Activated T-helper 1 cell treated with Interleukin-2 at 50 U/mL for 16 hours (primary cell): ENCODE data around the gene ZMYND15.

Experiments used
- DNase-seq: peaks from one replicate; pipeline ENCODE4 v3.0.0-alpha.2; 2020; ENCODE audit warnings: low read depth

The ZMYND15 gene

GRCh38 chr17:4717791-4718190, 21.8 kb upstream of the ZMYND15 start:
- no peak for DNase-seq

GRCh38 chr17:4718276-4718675, 21.4 kb upstream of the ZMYND15 start:
- no peak for DNase-seq

DNA sequence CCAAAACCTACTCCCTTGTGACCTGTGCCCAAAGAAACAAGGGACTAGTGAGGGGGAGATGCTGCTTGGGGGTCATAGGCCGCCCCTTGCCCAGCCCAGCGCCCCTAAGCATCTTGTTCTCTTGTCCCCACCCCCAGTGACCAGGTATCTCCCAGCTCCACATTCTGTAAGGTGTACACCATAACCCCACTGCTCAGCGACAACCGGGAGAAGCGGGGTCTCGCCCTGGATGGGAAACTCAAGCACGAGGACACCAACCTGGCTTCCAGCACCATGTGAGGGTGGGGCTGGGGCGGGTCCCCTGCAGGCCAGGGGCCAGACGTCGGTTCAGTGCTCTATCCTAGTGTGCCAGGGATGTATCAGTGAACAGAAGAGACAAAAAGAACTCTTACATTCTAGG, 20.5 kb upstream of the ZMYND15 start:
- no peak for DNase-seq

DNA sequence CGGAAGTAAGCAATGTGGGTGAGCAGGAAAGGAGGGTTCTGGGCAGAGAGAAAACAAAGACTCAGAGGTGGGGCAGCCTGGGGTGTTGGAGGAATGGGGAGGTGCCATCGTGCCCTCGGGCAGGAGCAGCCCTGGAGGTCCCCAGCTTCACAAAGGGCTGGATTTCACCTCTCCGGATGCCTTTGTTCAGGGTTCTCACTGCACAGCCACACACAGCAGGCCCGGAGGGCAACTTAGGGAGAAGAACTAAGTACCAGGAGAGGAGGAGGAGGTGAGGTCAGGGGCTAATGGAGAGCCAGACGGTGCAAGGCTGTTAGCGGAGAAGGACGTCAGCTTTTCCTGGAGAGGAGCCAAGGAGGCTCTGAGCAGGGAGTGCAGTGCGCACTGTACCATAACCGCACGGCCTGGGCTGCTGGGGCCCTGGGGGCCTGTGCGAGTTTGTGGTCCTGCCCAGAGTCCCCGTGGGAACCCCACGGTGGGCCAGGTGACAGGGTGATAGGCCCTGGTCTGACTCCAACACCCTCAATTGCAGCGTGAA, 19.9 kb upstream of the ZMYND15 start:
- DNase-seq = no peak

DNA sequence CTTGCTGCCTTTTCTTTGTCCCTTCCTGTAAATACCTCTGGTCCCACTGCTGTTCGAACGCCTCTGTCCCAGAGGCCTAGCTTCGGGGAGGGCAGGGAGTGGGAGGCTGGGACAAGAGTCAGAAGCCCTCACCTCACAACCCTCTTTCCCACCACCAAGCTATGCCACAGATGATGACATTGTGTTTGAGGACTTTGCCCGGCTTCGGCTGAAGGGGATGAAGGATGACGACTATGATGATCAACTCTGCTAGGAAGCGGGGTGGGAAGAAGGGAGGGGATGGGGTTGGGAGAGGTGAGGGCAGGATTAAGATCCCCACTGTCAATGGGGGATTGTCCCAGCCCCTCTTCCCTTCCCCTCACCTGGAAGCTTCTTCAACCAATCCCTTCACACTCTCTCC, 18.8 kb upstream of the ZMYND15 start:
- no peak for DNase-seq

DNA sequence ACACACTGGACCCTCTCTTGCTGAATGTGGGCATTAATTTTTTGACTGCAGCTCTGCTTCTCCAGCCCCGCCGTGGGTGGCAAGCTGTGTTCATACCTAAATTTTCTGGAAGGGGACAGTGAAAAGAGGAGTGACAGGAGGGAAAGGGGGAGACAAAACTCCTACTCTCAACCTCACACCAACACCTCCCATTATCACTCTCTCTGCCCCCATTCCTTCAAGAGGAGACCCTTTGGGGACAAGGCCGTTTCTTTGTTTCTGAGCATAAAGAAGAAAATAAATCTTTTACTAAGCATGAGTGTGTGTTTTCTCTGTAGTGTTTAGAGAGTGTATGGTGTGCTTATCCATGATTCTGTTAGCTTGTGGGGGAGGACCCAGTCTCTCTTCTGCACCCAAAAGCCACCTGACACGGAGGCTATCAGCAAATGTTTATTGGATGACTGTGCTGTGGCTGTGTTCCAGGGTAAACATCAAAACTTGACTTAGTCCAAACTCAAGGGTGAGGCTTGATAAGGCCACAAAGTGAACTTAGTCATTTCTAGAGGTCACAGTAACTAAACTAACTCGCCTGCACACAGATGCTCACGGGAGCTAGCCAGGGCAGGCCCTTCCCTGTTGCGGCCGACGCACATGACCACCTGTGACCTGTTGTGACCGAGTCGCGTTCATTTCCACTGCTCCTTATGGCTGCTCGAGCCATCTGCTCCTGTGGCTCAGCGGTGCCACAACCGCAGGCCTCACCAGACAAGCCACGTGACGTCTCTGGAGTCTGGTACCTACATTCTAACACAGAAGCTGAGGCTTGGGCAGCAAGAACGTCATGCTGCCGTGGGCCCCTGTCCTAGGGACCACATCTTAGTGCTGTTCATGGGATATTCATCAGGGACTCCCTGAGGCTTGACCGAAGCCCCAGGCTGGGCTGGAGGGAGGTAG, 18.2 kb upstream of the ZMYND15 start:
- no peak for DNase-seq

- DNase-seq = no peak
Measured at GRCh38 chr17:4722678-4723240, 16.9 kb upstream of the ZMYND15 start.

DNA sequence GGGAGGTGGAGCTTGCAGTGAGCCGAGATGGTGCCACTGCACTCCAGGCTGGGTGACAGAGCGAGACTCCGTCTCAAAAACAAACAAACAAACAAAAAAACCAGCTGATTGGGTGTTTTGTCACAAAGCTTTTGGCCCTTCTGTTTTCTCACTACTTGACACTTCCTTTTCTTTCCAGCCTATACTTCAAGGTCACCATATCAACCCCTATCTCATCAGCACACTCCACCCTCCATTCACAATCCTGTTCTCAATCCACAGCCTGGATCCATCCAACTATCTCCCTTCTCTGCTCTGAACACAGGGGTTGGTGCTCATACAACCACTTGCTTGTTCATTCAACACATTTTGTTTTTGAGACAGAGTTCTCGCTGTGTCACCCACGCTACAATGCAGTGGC, 15.0 kb upstream of the ZMYND15 start:
- no peak for DNase-seq

- no peak for DNase-seq
Measured at GRCh38 chr17:4725646-4726310, 13.9 kb upstream of the ZMYND15 start.

- DNase-seq = no peak
Measured at GRCh38 chr17:4728124-4728523, 11.5 kb upstream of the ZMYND15 start.

DNA sequence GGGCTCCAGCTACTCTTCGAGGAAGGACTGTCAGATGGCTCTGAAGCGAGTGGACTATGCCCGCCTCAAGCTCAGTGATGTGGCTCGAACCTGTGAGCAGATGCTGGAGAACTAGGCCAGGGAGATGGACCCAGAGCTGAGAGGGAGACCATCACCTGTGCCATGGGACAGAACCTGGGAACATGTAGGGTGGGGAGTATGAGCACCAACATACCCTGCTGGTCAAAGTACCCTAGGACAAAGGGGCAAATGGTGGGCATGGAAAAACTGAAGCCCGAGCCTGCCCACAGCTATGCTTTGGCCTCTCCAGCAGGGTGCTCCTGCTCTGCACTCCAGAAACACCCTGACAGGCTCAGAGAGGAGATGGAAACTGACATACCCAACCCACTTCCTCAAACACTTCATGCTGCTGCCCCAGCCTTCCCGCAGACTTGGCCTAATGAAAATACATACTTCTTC, 6.5 kb upstream of the ZMYND15 start:
- no peak for DNase-seq

DNA sequence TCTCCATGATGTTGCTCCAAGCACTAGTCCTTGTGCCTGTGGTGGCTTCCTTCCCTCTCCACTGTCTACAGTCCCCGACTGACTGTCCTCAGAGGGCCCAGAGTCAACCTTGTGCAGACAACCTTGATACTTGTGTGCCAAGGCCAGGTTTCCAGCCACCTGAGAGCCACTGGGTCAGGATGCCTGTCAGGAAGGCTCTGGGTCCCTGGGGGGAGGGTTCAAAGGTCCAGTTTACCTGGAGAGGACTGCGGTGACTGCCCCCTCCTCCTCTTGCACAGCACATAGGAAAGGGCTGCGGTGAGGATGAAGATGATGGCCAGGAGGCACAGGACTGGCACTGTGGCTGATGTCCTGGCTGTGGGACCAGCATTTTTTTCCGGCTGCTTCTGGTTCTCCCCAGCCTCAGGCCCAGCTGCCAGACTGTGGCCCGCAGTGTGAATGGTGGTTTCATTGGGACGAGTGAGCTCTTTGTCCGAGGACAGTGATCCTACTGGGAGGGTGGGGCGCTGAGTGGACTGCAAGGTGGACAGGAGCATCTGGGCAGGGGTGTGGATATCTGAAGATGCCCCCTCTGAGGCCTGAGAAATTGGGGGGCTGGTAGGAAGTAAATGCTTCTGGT, 4.7 kb upstream of the ZMYND15 start:
- no peak for DNase-seq

DNA sequence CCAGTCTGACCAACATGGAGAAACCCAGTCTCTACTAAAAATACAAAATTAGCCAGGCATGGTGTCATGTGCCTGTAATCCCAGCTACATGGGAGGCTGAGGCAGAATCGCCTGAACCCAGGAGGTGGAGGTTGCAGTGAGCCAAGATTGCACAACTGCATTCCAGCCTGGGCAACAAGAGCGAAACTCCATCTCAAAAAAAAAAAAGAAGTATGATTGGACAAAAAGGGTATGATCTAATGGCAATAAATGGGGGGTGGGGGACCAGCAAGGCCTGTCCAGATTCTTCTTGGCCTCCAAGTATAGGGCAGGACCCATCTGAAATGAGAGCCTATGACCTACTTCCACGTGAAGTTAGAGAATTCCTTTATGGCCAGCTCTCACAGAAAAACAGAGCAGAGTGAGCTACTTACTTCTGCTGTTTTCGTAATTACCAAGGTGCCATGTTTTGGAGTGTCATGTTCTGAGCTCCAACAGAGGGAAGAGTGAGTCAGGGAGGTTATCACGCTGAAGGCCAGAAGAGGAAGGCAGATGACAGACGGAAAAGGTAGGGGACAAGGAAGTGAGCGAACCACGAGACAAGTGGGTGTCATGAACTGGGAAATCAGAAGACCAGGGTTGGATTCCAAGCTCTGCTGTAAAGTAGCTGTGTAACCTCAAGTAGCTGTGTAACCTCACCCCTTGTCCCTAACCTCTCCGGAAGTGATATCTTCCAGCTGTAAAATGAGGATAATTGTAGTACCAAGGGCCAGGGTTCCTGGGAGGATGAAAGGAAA, 3.6 kb upstream of the ZMYND15 start:
- DNase-seq = no peak

- DNase-seq = no peak
Measured at GRCh38 chr17:4738136-4739121, 1.2 kb upstream of the ZMYND15 start.

- no peak for DNase-seq
Measured at GRCh38 chr17:4740025-4740351, 355 bp downstream of the ZMYND15 start.

DNA sequence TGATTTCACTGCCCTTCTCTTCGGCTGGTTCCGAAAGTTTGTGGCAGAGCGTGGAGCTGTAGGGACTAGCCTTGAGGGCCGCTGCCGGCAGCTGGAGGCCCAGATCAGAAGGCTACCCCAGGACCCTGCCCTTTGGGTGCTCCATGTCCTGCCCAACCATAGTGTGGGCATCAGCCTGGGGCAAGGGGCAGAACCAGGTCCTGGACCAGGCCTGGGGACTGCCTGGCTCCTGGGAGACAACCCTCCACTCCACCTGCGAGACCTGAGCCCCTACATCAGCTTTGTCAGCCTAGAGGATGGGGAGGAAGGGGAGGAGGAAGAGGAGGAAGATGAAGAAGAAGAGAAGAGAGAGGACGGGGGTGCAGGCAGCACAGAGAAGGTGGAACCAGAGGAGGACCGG, 951 bp downstream of the ZMYND15 start:
- DNase-seq = no peak

DNA sequence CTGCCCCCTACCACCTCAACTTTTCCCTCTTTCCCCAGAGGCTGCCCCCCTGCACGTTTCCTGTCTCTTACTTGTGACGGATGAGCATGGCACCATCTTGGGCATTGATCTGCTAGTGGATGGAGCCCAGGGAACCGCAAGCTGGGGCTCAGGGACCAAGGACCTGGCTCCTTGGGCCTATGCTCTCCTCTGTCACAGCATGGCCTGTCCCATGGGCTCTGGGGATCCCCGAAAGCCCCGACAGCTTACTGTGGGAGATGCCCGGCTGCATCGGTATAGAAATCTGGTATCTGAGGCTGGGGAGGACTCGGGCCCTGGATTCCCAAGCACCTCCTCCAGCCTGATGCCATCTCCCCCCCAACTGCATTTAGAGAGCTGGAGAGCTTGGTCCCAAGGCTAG, 1.9 kb downstream of the ZMYND15 start:
- DNase-seq = no peak

GRCh38 chr17:4742133-4742532, 2.5 kb downstream of the ZMYND15 start:
- no peak for DNase-seq

DNA sequence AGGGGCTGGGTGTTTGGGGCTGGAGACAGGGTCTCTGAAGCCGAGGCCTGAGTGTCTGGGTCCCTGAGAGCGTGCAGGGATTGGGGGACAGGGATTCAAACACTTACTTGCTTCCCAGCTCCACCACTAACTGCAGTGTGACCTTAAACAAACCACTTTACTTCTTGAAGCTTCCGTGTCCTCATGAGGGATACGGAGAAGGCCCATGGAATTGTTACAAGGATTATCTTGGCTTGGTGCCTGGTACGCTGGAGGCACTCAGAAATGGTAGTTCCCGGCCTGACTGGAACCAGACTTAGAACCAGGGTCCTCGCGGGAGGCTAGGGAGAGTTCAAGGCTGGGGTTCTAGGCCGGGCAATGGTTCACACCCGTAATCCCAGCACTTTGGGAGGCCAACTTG, 3.0 kb downstream of the ZMYND15 start:
- no peak for DNase-seq

- no peak for DNase-seq
Measured at GRCh38 chr17:4743216-4743615, 3.6 kb downstream of the ZMYND15 start.
